Mucosa of gallbladder (tissue), 1 donor: ENCODE data around the gene GSTA4. TPM values are rescaled to one million over a fixed set of nuclear protein-coding genes. Genes with fewer than 3 reads are reported as not detected.
"Not testable (repeated sequence)": the region's sequence is repeated elsewhere in the genome, so short reads cannot be mapped to it uniquely, and the experiment has no call there.

Experiments used
- DNase-seq: peaks from one replicate; pipeline ENCODE4 v3.0.0-alpha.2; 2020; ENCODE audit warnings: low spot score
- total RNA-seq: library from RNA; stranded (reverse); gene quantifications from one replicate; pipeline ENCODE4 v1.2.1, GENCODE V29; 2021
- donor health status: DM: no; HTN: no; CAD: no.

The GSTA4 gene
- total RNA-seq, 1 donor from 2014 or later: 19.9 TPM

- no peak for DNase-seq
Measured at GRCh38 chr6:52975580-52975979, 19.5 kb downstream of the GSTA4 start.

GRCh38 chr6:52972989-52973388 is 22.1 kb downstream of the GSTA4 start:
- no peak for DNase-seq

GRCh38 chr6:52969359-52969758 is 25.7 kb downstream of the GSTA4 start:
- no peak for DNase-seq

- DNase-seq: no peak
Measured at GRCh38 chr6:52966101-52966500, 29.0 kb downstream of the GSTA4 start.

- DNase-seq: no peak
Measured at GRCh38 chr6:52965380-52965779, 29.7 kb downstream of the GSTA4 start.

- DNase-seq: no peak
Measured at GRCh38 chr6:52964318-52964717, 30.8 kb downstream of the GSTA4 start.

- DNase-seq: no peak
Measured at GRCh38 chr6:52962701-52963100, 32.4 kb downstream of the GSTA4 start.

GRCh38 chr6:52961022-52961421 is 34.1 kb downstream of the GSTA4 start:
- DNase-seq: not testable (repeated sequence)

- DNase-seq: not testable (repeated sequence)
Measured at GRCh38 chr6:52960211-52960610, 34.9 kb downstream of the GSTA4 start.

GRCh38 chr6:52958546-52959255 is 36.4 kb downstream of the GSTA4 start:
- DNase-seq: no peak

- no peak for DNase-seq
Measured at GRCh38 chr6:52955871-52956270, 39.2 kb downstream of the GSTA4 start.

GRCh38 chr6:52953911-52954839 is 40.9 kb downstream of the GSTA4 start:
- no peak for DNase-seq

- DNase-seq: peak; percentile 26
Measured at GRCh38 chr6:52946306-52946705, 48.8 kb downstream of the GSTA4 start.

- not testable (repeated sequence) for DNase-seq
Measured at GRCh38 chr6:52942821-52943220, 52.3 kb downstream of the GSTA4 start.

- DNase-seq: no peak
Measured at GRCh38 chr6:52942221-52942620, 52.9 kb downstream of the GSTA4 start.

GRCh38 chr6:52937908-52938307 is 57.2 kb downstream of the GSTA4 start:
- no peak for DNase-seq

- DNase-seq: no peak
Measured at GRCh38 chr6:52933778-52934177, 61.3 kb downstream of the GSTA4 start.

GRCh38 chr6:52931351-52931750 is 63.7 kb downstream of the GSTA4 start:
- no peak for DNase-seq

GRCh38 chr6:52929321-52930164 is 65.5 kb downstream of the GSTA4 start:
- DNase-seq: peak; percentile 75
